SH-SY5Y (cell line): ENCODE data around the gene DOK6.

Source experiments
- GATA2 ChIP-seq: IDR thresholded peaks from 2 replicates; pipeline ENCODE4 v1.6.1; 2011; ENCODE audit warnings: mild to moderate bottlenecking, low read depth, low read length
- GATA3 ChIP-seq: IDR thresholded peaks from 2 replicates; pipeline ENCODE4 v1.6.1; 2011; ENCODE audit warnings: low read depth, mild to moderate bottlenecking, low read length, moderate library complexity

- no peak for TF ChIP-seq GATA3
- no peak for TF ChIP-seq GATA2
Measured at GRCh38 chr18:69890558-69890957, 489.9 kb downstream of the DOK6 start.
